ENCODE measurements around the gene LLGL2. TPM values are rescaled to one million over a fixed set of nuclear protein-coding genes. Genes with fewer than 3 reads are reported as not detected.

Gene LLGL2
- total RNA-seq, 3 donors from 2014 or later: 4.6 to 60.2 (median 52.4) TPM

DNA sequence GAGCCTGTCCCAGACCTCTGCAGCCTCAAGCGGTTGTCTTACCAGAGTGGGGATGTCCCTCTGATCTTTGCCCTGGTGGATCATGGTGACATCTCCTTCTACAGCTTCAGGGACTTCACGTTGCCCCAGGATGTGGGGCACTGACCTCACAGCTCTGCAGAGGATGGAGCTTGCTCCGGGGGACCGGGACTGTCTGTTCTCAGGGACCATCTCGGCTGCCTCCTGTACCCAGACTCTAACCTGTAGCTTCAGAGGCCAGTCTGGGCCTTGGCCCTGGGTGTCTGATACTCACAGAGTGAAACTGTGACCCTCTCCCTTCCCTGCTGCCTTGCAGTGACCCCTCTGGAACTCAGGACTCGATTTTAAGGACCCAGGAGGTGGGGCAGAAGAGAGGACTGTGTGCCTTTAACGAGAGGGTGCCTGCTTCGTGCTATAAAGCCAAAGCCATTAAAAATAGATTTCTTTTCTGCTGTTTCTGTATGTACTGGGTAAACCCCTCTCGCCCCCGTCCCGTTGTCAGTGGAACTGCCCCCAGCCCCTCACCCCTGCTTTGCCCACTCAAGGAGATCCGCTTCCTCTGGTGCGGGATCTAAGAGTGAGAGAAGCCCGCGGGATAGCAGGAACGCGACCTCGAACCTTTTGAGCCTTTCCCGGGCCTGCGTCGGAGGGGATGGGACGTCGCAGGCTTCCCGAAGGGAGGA is 1.1 kb upstream of the LLGL2 start:
- H3K36me3 ChIP-seq: no peaks in the 10 kb centered on the region
- peak overlapping the region; percentile 73 to 80 for H3K27ac ChIP-seq
- TF ChIP-seq, protein P1, sequence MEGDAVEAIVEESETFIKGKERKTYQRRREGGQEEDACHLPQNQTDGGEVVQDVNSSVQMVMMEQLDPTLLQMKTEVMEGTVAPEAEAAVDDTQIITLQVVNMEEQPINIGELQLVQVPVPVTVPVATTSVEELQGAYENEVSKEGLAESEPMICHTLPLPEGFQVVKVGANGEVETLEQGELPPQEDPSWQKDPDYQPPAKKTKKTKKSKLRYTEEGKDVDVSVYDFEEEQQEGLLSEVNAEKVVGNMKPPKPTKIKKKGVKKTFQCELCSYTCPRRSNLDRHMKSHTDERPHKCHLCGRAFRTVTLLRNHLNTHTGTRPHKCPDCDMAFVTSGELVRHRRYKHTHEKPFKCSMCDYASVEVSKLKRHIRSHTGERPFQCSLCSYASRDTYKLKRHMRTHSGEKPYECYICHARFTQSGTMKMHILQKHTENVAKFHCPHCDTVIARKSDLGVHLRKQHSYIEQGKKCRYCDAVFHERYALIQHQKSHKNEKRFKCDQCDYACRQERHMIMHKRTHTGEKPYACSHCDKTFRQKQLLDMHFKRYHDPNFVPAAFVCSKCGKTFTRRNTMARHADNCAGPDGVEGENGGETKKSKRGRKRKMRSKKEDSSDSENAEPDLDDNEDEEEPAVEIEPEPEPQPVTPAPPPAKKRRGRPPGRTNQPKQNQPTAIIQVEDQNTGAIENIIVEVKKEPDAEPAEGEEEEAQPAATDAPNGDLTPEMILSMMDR (IDR thresholded peaks at IDR 0.05): no peak
- TF ChIP-seq POLR2A (IDR thresholded peaks at IDR 0.05): no peak
- H3K27me3 ChIP-seq: no peaks in the 10 kb centered on the region
- no peak for DNase-seq (ENCODE audit: low spot score in 2 of 2)
- peak overlapping the region; percentile 63 to 71 (median 70) for H3K4me3 ChIP-seq
- H3K4me1 ChIP-seq: no peaks in the 10 kb centered on the region
- no peaks in the 10 kb centered on the region for H3K9me3 ChIP-seq
- intact Hi-C loops (cut with DNase I; ENCODE audit: low total_unique reads): loop anchor here (10.0 kb wide), 1 partner anchor 100 kb away; no protein-coding TSS in a partner anchor

DNA sequence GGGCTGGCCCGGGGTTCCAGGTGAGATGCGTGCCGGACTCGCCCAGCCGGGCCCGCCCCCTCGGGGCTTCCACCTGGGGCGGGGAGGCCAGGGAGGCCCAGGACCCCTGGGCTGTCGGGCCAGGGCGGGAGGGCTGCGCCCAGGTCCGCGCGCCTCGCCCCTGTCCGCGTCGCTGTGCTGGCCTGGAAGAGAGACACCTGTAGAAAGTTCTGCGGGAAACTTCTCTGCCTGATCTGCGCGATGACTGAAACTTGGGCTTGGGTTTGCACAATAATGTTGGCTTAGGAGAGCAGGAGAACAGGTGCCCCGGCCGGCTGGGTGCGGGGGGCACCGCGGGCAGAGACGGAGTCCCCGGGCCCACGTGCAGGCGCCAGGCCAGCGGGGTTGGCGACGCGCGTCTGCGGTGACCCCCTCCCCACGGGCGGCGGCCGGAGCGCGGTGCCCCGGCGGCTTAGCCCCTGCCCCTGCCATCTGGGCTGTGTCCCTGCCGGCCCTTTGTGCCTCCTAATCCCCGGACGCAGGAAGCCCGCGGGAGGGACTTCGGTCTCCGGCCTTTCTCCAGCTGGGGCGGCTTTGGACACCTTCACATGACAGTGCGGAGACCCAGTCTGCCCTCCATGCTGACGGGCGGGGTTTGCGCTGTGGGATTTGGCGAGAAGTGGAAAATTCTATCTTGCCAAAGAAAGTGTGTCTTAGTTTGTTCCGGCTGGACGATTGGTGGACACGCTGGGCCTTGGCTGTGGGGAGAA is 483 bp downstream of the LLGL2 start:
- no peak for DNase-seq (ENCODE audit: low spot score in 2 of 2)
- Histone ChIP-seq H3K27ac (peak overlapping the region; percentile 73 to 80), H3K36me3 (no peaks in the 10 kb centered on the region), H3K4me3 (peak overlapping the region; percentile 63 to 71 (median 70)), H3K27me3 (no peaks in the 10 kb centered on the region), H3K9me3 (no peaks in the 10 kb centered on the region), H3K4me1 (no peaks in the 10 kb centered on the region)
- intact Hi-C loops (cut with DNase I; ENCODE audit: low total_unique reads): loop anchor here (10.0 kb wide), 1 partner anchor 101 kb away; no protein-coding TSS in a partner anchor
- TF ChIP-seq POLR2AphosphoS5 (IDR thresholded peaks at IDR 0.05): no peak
- TF ChIP-seq, protein P1 (IDR thresholded peaks at IDR 0.05): no peak
- TF ChIP-seq POLR2A (IDR thresholded peaks at IDR 0.05): no peak

DNA sequence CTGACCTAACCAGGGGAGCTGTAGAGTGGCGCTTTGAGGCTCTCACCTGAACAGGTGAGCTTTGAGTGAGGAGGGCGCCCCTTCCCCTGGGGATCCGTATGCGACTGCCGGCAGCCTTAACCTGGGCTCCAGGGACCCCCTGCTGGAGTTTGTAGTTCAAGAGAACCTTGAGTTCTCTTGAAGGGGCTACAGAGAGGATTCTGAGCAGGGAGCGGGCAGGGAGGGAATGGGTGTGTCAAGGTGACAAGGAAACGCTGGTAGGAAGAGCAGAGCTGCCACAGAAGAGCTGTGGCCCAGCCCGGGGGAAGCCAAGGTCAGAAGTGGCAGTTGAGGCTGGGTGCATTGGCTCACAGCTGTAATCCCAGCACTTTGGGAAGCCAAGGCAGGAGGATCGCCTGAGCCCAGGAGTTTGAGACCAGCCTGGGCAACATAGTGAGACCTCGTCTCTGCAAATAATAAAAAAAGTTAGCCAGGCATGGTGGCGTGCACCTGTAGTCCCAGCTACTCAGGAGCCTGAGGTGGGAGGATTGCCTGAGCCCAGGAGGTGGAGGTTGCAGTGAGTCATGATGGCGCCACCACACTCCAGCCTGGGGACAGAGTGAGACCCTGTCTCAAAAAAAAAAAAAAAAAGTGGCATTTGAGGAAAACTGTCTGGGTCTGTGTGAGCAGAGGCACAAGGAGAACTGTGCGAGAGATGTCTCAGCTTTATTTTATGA is 1.2 kb downstream of the LLGL2 start:
- H3K27me3 ChIP-seq: no peaks in the 10 kb centered on the region
- no peaks in the 10 kb centered on the region for H3K36me3 ChIP-seq
- no peak for DNase-seq (ENCODE audit: low spot score in 2 of 2)
- no peaks in the 10 kb centered on the region for H3K4me1 ChIP-seq
- intact Hi-C loops (cut with DNase I; ENCODE audit: low total_unique reads): loop anchor here (10.0 kb wide), 1 partner anchor 102 kb away; no protein-coding TSS in a partner anchor
- TF ChIP-seq POLR2A (IDR thresholded peaks at IDR 0.05): no peak
- no peak for TF ChIP-seq POLR2AphosphoS5 (IDR thresholded peaks at IDR 0.05)
- TF ChIP-seq, protein P1 (IDR thresholded peaks at IDR 0.05): no peak
- peak overlapping the region; percentile 73 to 80 for H3K27ac ChIP-seq
- H3K4me3 ChIP-seq: peak overlapping the region; percentile 63 to 71 (median 70)
- H3K9me3 ChIP-seq: no peaks in the 10 kb centered on the region

DNA sequence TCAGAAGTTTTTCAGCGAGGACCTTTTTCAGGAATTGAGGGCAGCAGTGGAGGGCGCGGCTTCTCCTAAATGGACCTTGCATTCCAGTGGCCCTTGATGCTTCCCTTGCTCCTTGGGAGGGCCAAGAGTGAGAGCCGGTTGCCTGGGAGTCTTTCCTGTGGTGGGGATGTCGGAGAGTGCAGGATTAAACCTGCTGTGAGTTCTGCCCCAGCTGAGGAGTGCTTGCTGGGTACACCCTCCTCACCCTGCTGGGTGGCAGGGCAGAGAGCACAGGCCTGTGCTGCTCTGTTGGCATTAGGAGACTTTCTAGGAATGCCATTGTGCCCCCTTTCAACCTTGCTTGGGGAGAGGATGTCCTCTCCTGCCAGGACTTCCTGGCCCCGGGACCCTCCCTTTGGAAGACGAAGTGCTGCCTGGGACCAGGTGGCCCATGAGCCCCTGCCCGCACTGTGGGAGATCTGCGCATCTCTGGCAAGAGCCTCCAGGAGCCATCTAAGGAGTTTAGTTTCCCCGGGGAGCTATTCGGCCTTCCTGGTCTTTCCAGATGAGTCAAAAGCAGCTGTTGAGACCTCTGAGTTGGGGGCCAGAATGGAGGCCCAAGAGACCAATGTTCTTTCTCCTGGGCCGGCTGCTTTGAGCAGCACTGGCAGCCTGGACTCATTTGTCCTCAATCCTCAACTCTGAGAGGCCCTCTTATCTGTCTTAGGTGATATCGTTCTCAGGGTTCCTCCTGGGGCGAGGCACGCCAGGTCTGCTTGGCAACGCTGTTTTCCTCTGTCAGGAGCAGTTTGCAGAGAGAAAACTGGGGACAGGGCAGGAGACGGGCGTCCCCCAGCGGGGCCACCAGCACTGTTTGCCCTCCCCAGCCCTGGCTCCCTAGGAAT is 5.6 kb downstream of the LLGL2 start:
- H3K27ac ChIP-seq: no peak overlapping the region
- DNase-seq (ENCODE audit: low spot score in 2 of 2): no peak
- H3K4me1 ChIP-seq: no peaks in the 10 kb centered on the region
- H3K27me3 ChIP-seq: no peaks in the 10 kb centered on the region
- H3K4me3 ChIP-seq: no peak overlapping the region
- H3K9me3 ChIP-seq: no peaks in the 10 kb centered on the region
- TF ChIP-seq, protein P1 (IDR thresholded peaks at IDR 0.05): no peak
- TF ChIP-seq POLR2AphosphoS5 (IDR thresholded peaks at IDR 0.05): no peak
- no peak for TF ChIP-seq POLR2A (IDR thresholded peaks at IDR 0.05)
- intact Hi-C loops (cut with DNase I; ENCODE audit: low total_unique reads): no loop called here
- no peaks in the 10 kb centered on the region for H3K36me3 ChIP-seq
